ENCODE results near the gene PRKCE. TPM values are rescaled to one million over a fixed set of nuclear protein-coding genes. Genes with fewer than 3 reads are reported as not detected.
A peak's percentile ranks its signal among the peaks of the same experiment; 100 is the strongest.

The PRKCE gene
- total RNA-seq, 2 donors from 2014 or later: 5.8 to 18.1 TPM

- ATAC-seq (ENCODE audit: insufficient number of reproducible peaks, low FRiP score, low read depth) (peak; percentile 28), DNase-seq (ENCODE audit: low spot score) (no peak)
- Histone ChIP-seq H3K27ac (no peak overlapping the region), H3K4me1 (ENCODE audit: control insufficient read depth in 1 of 2, low read depth in 2 of 2) (peaks cover 0 to 16% of the 10 kb centered on the region in 2 donors), H3K9me3 (no peaks in the 10 kb centered on the region), H3K27me3 (replicated peaks; ENCODE audit: insufficient read depth) (no peaks in the 10 kb centered on the region), H3K4me3 (no peak overlapping the region), H3K36me3 (no peaks in the 10 kb centered on the region)
- TF ChIP-seq, protein P1, sequence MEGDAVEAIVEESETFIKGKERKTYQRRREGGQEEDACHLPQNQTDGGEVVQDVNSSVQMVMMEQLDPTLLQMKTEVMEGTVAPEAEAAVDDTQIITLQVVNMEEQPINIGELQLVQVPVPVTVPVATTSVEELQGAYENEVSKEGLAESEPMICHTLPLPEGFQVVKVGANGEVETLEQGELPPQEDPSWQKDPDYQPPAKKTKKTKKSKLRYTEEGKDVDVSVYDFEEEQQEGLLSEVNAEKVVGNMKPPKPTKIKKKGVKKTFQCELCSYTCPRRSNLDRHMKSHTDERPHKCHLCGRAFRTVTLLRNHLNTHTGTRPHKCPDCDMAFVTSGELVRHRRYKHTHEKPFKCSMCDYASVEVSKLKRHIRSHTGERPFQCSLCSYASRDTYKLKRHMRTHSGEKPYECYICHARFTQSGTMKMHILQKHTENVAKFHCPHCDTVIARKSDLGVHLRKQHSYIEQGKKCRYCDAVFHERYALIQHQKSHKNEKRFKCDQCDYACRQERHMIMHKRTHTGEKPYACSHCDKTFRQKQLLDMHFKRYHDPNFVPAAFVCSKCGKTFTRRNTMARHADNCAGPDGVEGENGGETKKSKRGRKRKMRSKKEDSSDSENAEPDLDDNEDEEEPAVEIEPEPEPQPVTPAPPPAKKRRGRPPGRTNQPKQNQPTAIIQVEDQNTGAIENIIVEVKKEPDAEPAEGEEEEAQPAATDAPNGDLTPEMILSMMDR (IDR thresholded peaks at IDR 0.05): no peak
Observed at GRCh38 chr2:45681675-45682074, 30.2 kb downstream of the PRKCE start.

- H3K9me3 ChIP-seq: no peaks in the 10 kb centered on the region
- no peak for ATAC-seq (ENCODE audit: insufficient number of reproducible peaks, low FRiP score, low read depth)
- TF ChIP-seq, protein P1 (IDR thresholded peaks at IDR 0.05): no peak
- H3K4me1 ChIP-seq (ENCODE audit: control insufficient read depth in 1 of 2, low read depth in 2 of 2): peaks cover 0 to 16% of the 10 kb centered on the region in 2 donors
- H3K27ac ChIP-seq: no peak overlapping the region
- no peaks in the 10 kb centered on the region for H3K36me3 ChIP-seq
- no peaks in the 10 kb centered on the region for H3K27me3 ChIP-seq (replicated peaks; ENCODE audit: insufficient read depth)
- no peak overlapping the region for H3K4me3 ChIP-seq
- no peak for DNase-seq (ENCODE audit: low spot score)
Observed at GRCh38 chr2:45683292-45683691, 31.8 kb downstream of the PRKCE start.

GRCh38 chr2:45684756-45685155 is 33.3 kb downstream of the PRKCE start:
- TF ChIP-seq, protein P1 (IDR thresholded peaks at IDR 0.05): no peak
- H3K27ac ChIP-seq: no peak overlapping the region
- ATAC-seq (ENCODE audit: insufficient number of reproducible peaks, low FRiP score, low read depth): no peak
- no peak overlapping the region for H3K4me3 ChIP-seq
- DNase-seq (ENCODE audit: low spot score): no peak
- no peaks in the 10 kb centered on the region for H3K27me3 ChIP-seq (replicated peaks; ENCODE audit: insufficient read depth)
- H3K9me3 ChIP-seq: no peaks in the 10 kb centered on the region
- H3K4me1 ChIP-seq (ENCODE audit: control insufficient read depth in 1 of 2, low read depth in 2 of 2): peaks cover 0 to 16% of the 10 kb centered on the region in 2 donors
- H3K36me3 ChIP-seq: no peaks in the 10 kb centered on the region

- Histone ChIP-seq H3K27me3 (replicated peaks; ENCODE audit: insufficient read depth) (no peaks in the 10 kb centered on the region), H3K27ac (no peak overlapping the region), H3K4me1 (ENCODE audit: control insufficient read depth in 1 of 2, low read depth in 2 of 2) (peaks cover 0 to 18% of the 10 kb centered on the region in 2 donors), H3K36me3 (no peaks in the 10 kb centered on the region), H3K4me3 (no peak overlapping the region), H3K9me3 (no peaks in the 10 kb centered on the region)
- ATAC-seq (ENCODE audit: insufficient number of reproducible peaks, low FRiP score, low read depth): no peak
- DNase-seq (ENCODE audit: low spot score): no peak
- TF ChIP-seq, protein P1 (IDR thresholded peaks at IDR 0.05): no peak
Observed at GRCh38 chr2:45685260-45685659, 33.8 kb downstream of the PRKCE start.

GRCh38 chr2:45687964-45688363 is 36.5 kb downstream of the PRKCE start:
- no peak for DNase-seq (ENCODE audit: low spot score)
- TF ChIP-seq, protein P1 (IDR thresholded peaks at IDR 0.05): no peak
- H3K27me3 ChIP-seq (replicated peaks; ENCODE audit: insufficient read depth): no peaks in the 10 kb centered on the region
- no peaks in the 10 kb centered on the region for H3K36me3 ChIP-seq
- no peak overlapping the region for H3K27ac ChIP-seq
- H3K4me1 ChIP-seq (ENCODE audit: control insufficient read depth in 1 of 2, low read depth in 2 of 2): peaks cover 0 to 21% of the 10 kb centered on the region in 2 donors
- H3K4me3 ChIP-seq: no peak overlapping the region
- no peaks in the 10 kb centered on the region for H3K9me3 ChIP-seq
- no peak for ATAC-seq (ENCODE audit: insufficient number of reproducible peaks, low FRiP score, low read depth)
